Measurements from ENCODE around the gene ZNF641.
"Not testable (repeated sequence)": the region's sequence is repeated elsewhere in the genome, so short reads cannot be mapped to it uniquely, and the experiment has no call there.

Gene ZNF641

DNA sequence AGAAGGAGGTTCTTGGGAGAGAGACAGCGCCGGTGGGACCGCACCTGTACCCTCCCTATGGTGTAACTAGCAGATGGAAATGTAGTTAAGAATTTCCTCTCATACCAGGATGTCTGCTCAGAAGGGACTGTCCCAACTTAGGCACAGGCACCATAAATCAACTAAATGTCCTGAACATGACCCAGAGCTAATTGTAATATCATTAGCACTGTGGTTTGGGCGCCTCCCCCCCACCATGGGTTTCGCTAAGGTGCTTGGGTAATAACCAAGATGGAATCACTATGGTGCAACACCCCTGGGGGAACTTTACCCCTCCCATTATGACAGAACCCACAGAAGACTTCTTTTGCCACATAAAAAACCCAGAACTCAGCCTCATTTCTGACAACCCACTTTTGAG, 15.9 kb downstream of the ZNF641 start:
- Histone ChIP-seq H3K9me2 (replicated peaks; ENCODE audit: low read depth, low read length) (no peaks in the 10 kb centered on the region), H2AFZ (ENCODE audit: low read length) (no peak overlapping the region), H3K79me2 (ENCODE audit: insufficient read depth, low read length) (no peaks in the 10 kb centered on the region), H3K36me3 (ENCODE audit: insufficient read depth, low read length) (no peaks in the 10 kb centered on the region), H4K20me1 (ENCODE audit: insufficient read depth, low read length, poor library complexity, severe bottlenecking) (no peaks in the 10 kb centered on the region), H3K27me3 (ENCODE audit: insufficient read depth, low read length, poor library complexity, severe bottlenecking) (no peaks in the 10 kb centered on the region), H3K4me1 (ENCODE audit: insufficient read depth, low read length, poor library complexity, severe bottlenecking) (no peaks in the 10 kb centered on the region), H3K4me3 (ENCODE audit: low read length, poor library complexity, severe bottlenecking) (no peak overlapping the region), H3K9ac (ENCODE audit: low read depth, low read length, poor library complexity, severe bottlenecking) (no peak overlapping the region), H3K9me3 (ENCODE audit: insufficient read depth, low read depth, low read length) (no peaks in the 10 kb centered on the region), H3K4me2 (ENCODE audit: low read depth, low read length, poor library complexity, severe bottlenecking) (no peak overlapping the region), H3F3A (ENCODE audit: low read depth) (no peaks in the 10 kb centered on the region)
- TF ChIP-seq EZH2phosphoT487 (IDR thresholded peaks at IDR 0.05; ENCODE audit: borderline replicate concordance): no peak
- no peak for TF ChIP-seq CTCF (conservative IDR thresholded peaks at IDR 0.05; ENCODE audit: low read length)

GRCh38 chr12:48333680-48334079, 17.0 kb downstream of the ZNF641 start:
- H3F3A ChIP-seq (ENCODE audit: low read depth); H3K9me3 ChIP-seq (ENCODE audit: insufficient read depth, low read depth, low read length); H3K79me2 ChIP-seq (ENCODE audit: insufficient read depth, low read length); H3K4me3 ChIP-seq (ENCODE audit: low read length, poor library complexity, severe bottlenecking); H3K4me1 ChIP-seq (ENCODE audit: insufficient read depth, low read length, poor library complexity, severe bottlenecking); H3K36me3 ChIP-seq (ENCODE audit: insufficient read depth, low read length); H4K20me1 ChIP-seq (ENCODE audit: insufficient read depth, low read length, poor library complexity, severe bottlenecking); H3K9ac ChIP-seq (ENCODE audit: low read depth, low read length, poor library complexity, severe bottlenecking); H3K27me3 ChIP-seq (ENCODE audit: insufficient read depth, low read length, poor library complexity, severe bottlenecking); H3K4me2 ChIP-seq (ENCODE audit: low read depth, low read length, poor library complexity, severe bottlenecking); H2AFZ ChIP-seq (ENCODE audit: low read length); H3K9me2 ChIP-seq (replicated peaks; ENCODE audit: low read depth, low read length): not testable (repeated sequence)

GRCh38 chr12:48331399-48331798, 19.3 kb downstream of the ZNF641 start:
- H3K4me2 ChIP-seq (ENCODE audit: low read depth, low read length, poor library complexity, severe bottlenecking): no peak overlapping the region
- H3K9ac ChIP-seq (ENCODE audit: low read depth, low read length, poor library complexity, severe bottlenecking): no peak overlapping the region
- no peak for TF ChIP-seq EZH2phosphoT487 (IDR thresholded peaks at IDR 0.05; ENCODE audit: borderline replicate concordance)
- TF ChIP-seq CTCF (conservative IDR thresholded peaks at IDR 0.05; ENCODE audit: low read length): no peak
- H3K4me3 ChIP-seq (ENCODE audit: low read length, poor library complexity, severe bottlenecking): no peak overlapping the region
- no peaks in the 10 kb centered on the region for H3K4me1 ChIP-seq (ENCODE audit: insufficient read depth, low read length, poor library complexity, severe bottlenecking)
- no peaks in the 10 kb centered on the region for H3K27me3 ChIP-seq (ENCODE audit: insufficient read depth, low read length, poor library complexity, severe bottlenecking)
- no peaks in the 10 kb centered on the region for H3K9me3 ChIP-seq (ENCODE audit: insufficient read depth, low read depth, low read length)
- H4K20me1 ChIP-seq (ENCODE audit: insufficient read depth, low read length, poor library complexity, severe bottlenecking): no peaks in the 10 kb centered on the region
- H3F3A ChIP-seq (ENCODE audit: low read depth): no peaks in the 10 kb centered on the region
- no peaks in the 10 kb centered on the region for H3K36me3 ChIP-seq (ENCODE audit: insufficient read depth, low read length)
- no peaks in the 10 kb centered on the region for H3K9me2 ChIP-seq (replicated peaks; ENCODE audit: low read depth, low read length)
- no peaks in the 10 kb centered on the region for H3K79me2 ChIP-seq (ENCODE audit: insufficient read depth, low read length)
- no peak overlapping the region for H2AFZ ChIP-seq (ENCODE audit: low read length)

DNA sequence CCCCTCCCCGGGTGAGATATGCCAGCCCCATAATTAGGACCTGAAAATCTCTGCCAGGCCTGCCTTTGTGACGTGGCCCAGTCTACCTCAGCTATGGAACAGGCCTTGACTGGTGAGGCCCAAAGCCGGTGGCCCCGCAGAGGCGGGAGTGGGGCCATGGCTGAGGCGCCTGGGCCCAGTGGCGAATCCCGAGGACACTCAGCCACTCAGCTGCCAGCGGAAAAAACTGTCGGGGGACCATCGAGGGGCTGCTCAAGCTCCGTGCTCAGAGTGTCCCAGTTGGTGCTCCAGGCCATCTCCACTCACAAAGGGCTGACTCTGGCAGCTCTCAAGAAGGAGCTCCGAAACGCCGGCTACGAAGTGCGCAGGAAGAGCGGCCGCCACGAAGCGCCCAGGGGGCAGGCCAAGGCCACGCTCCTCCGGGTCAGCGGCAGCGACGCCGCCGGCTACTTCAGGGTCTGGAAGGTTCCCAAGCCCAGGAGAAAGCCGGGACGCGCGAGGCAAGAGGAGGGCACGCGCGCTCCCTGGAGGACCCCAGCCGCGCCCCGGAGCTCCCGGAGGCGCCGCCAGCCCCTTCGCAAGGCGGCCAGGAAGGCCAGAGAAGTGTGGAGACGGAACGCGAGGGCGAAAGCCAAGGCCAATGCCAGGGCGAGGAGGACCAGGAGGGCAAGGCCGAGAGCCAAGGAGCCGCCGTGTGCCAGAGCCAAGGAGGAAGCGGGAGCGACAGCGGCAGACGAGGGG, 21.4 kb downstream of the ZNF641 start:
- no peaks in the 10 kb centered on the region for H3K4me1 ChIP-seq (ENCODE audit: insufficient read depth, low read length, poor library complexity, severe bottlenecking)
- no peaks in the 10 kb centered on the region for H3K79me2 ChIP-seq (ENCODE audit: insufficient read depth, low read length)
- no peak overlapping the region for H2AFZ ChIP-seq (ENCODE audit: low read length)
- no peak overlapping the region for H3K4me3 ChIP-seq (ENCODE audit: low read length, poor library complexity, severe bottlenecking)
- no peak overlapping the region for H3K9ac ChIP-seq (ENCODE audit: low read depth, low read length, poor library complexity, severe bottlenecking)
- no peak overlapping the region for H3K4me2 ChIP-seq (ENCODE audit: low read depth, low read length, poor library complexity, severe bottlenecking)
- H3K36me3 ChIP-seq (ENCODE audit: insufficient read depth, low read length): no peaks in the 10 kb centered on the region
- no peaks in the 10 kb centered on the region for H3K9me2 ChIP-seq (replicated peaks; ENCODE audit: low read depth, low read length)
- no peaks in the 10 kb centered on the region for H3F3A ChIP-seq (ENCODE audit: low read depth)
- no peak for TF ChIP-seq EZH2phosphoT487 (IDR thresholded peaks at IDR 0.05; ENCODE audit: borderline replicate concordance)
- no peak for TF ChIP-seq CTCF (conservative IDR thresholded peaks at IDR 0.05; ENCODE audit: low read length)
- no peaks in the 10 kb centered on the region for H3K27me3 ChIP-seq (ENCODE audit: insufficient read depth, low read length, poor library complexity, severe bottlenecking)
- no peaks in the 10 kb centered on the region for H4K20me1 ChIP-seq (ENCODE audit: insufficient read depth, low read length, poor library complexity, severe bottlenecking)
- H3K9me3 ChIP-seq (ENCODE audit: insufficient read depth, low read depth, low read length): no peaks in the 10 kb centered on the region
